CD4-positive, alpha-beta T cell (primary cell): Measurements from ENCODE around the gene COLGALT1. TPM values are rescaled to one million over a fixed set of nuclear protein-coding genes. Genes with fewer than 3 reads are reported as not detected.
"Not testable (repeated sequence)": the region's sequence is repeated elsewhere in the genome, so short reads cannot be mapped to it uniquely, and the experiment has no call there.

Source experiments
- ATAC-seq: fragments of 200-7000 bp; cut with Tn5 transposase; one replicate; pipeline ENCODE4 v1.10.0; 2022; ENCODE audit warnings: mild to moderate bottlenecking; ENCODE audit not compliant: poor library complexity
- CTCF ChIA-PET: fragments of 350-600 bp; sonication (Branson Sonifier 250); formaldehyde crosslinking; loops from one replicate; lab custom pipeline; 2021; ENCODE audit warnings: antibody characterized with exemption, inconsistent platforms; lab: Charles Lee
- POLR2A ChIA-PET: fragments of 350-600 bp; sonication (Branson Sonifier 250); formaldehyde crosslinking; loops from one replicate; lab custom pipeline; 2021; ENCODE audit warnings: antibody characterized with exemption, inconsistent platforms; lab: Charles Lee
- DNase-seq, 14 experiments: peaks; one replicate each; pipeline ENCODE4 v3.0.0-alpha.2; 2013 to 2020; ENCODE audit warnings: mixed read lengths in 2 of 14
- H3K27ac ChIP-seq, 2 donors: one replicate each; pipeline versions ENCODE4 v1.5.1 to v1.7.0; 2013; ENCODE audit warnings: low read length in 2 of 2, low read depth in 1 of 2, mild to moderate bottlenecking in 1 of 2
- H3K27me3 ChIP-seq, 2 experiments: 1 replicate in 1 of 2; 2 replicates in 1 of 2; pipeline versions ENCODE4 v1.6.1 to v1.7.0; 2013; ENCODE audit warnings: low read length in 2 of 2, control low read depth in 1 of 2, mild to moderate bottlenecking in 1 of 2, moderate library complexity in 1 of 2; ENCODE audit not compliant: insufficient read depth in 2 of 2, control insufficient read depth in 1 of 2
- H3K36me3 ChIP-seq: one replicate; pipeline ENCODE4 v1.6.1; 2013; ENCODE audit warnings: low read length, control low read depth; ENCODE audit not compliant: insufficient read depth
- H3K4me1 ChIP-seq: one replicate; pipeline ENCODE4 v1.6.1; 2013; ENCODE audit warnings: low read length, control low read depth; ENCODE audit not compliant: insufficient read depth
- H3K4me3 ChIP-seq: one replicate; pipeline ENCODE4 v1.5.1; 2013; ENCODE audit warnings: mild to moderate bottlenecking, low read length, moderate library complexity
- H3K9me3 ChIP-seq, 2 experiments: 1 replicate in 1 of 2; 2 replicates in 1 of 2; pipeline versions ENCODE4 v1.6.1 to v1.7.0; 2013; ENCODE audit warnings: low read length in 2 of 2, mild to moderate bottlenecking in 2 of 2, control low read depth in 1 of 2, moderate library complexity in 1 of 2; ENCODE audit not compliant: control insufficient read depth in 1 of 2, insufficient read depth in 1 of 2
- H3K27ac Mint-ChIP-seq: one replicate; pipeline ENCODE4 v1.8.0; 2020; ENCODE audit warnings: mixed read lengths
- H3K27me3 Mint-ChIP-seq: one replicate; pipeline ENCODE4 v1.8.0; 2021; ENCODE audit warnings: mixed read lengths
- H3K36me3 Mint-ChIP-seq: one replicate; pipeline ENCODE4 v1.8.0; 2021; ENCODE audit warnings: low read depth, mixed read lengths
- H3K4me1 Mint-ChIP-seq: one replicate; pipeline ENCODE4 v1.8.0; 2021; ENCODE audit warnings: low read depth, mixed read lengths
- H3K4me3 Mint-ChIP-seq: one replicate; pipeline ENCODE4 v1.8.0; 2020; ENCODE audit warnings: mild to moderate bottlenecking, mixed read lengths
- H3K9me3 Mint-ChIP-seq: one replicate; pipeline ENCODE4 v1.8.0; 2020; ENCODE audit warnings: mixed read lengths
- CTCF ChIP-seq: fragments of 200-600 bp; IDR thresholded peaks from one replicate; pipeline ENCODE4 v1.8.0; 2022; ENCODE audit warnings: antibody characterized with exemption, mild to moderate bottlenecking
- intact Hi-C, 2 experiments: fragments of 100-400 bp; cut with DNase I in 1 of 2; cut with micrococcal nuclease in 1 of 2; formaldehyde crosslinking; loops; one replicate each; pipeline versions ENCODE4 v1.15.1 to v1.9.0; 2023 to 2025; cut with DNase I, micrococcal nuclease
- total RNA-seq, 174 experiments: library from RNA in 2 of 174; stranded (reverse) in 2 of 174; gene quantifications; one replicate each; pipeline ENCODE4 v1.2.3 and lab custom pipeline; 2021 to 2026

Gene COLGALT1
- total RNA-seq, 2 experiments from 2014 or later, result 30.3 to 30.6 TPM

GRCh38 chr19:17550076-17550667 is 5.3 kb upstream of the COLGALT1 start:
- H3K27me3 Mint-ChIP-seq, result no peaks in the 10 kb centered on the region
- no peak overlapping the region for H3K4me3 Mint-ChIP-seq
- Histone ChIP-seq H3K36me3 (no peaks in the 10 kb centered on the region), H3K27me3 (no peaks in the 10 kb centered on the region), H3K27ac (no peak overlapping the region), H3K9me3 (no peaks in the 10 kb centered on the region), H3K4me3 (no peak overlapping the region), H3K4me1 (peaks cover 5% of the 10 kb centered on the region)
- no peaks in the 10 kb centered on the region for H3K36me3 Mint-ChIP-seq
- no peak for DNase-seq
- no peak for TF ChIP-seq CTCF
- H3K4me1 Mint-ChIP-seq, result peaks cover 4% of the 10 kb centered on the region
- intact Hi-C loops, result loop anchor here in 1 of 2 experiments (10.0 kb wide), 1 partner anchor 55 kb away; no protein-coding TSS in a partner anchor
- ATAC-seq, result no peak
- no peak overlapping the region for H3K27ac Mint-ChIP-seq
- ChIA-PET CTCF (no interaction called here), POLR2A (no interaction called here)
- no peaks in the 10 kb centered on the region for H3K9me3 Mint-ChIP-seq

GRCh38 chr19:17552735-17553134 is 2.7 kb upstream of the COLGALT1 start:
- not testable (repeated sequence) for H3K27ac ChIP-seq, H3K4me3 Mint-ChIP-seq, H3K9me3 ChIP-seq, H3K36me3 Mint-ChIP-seq, ATAC-seq, H3K27ac Mint-ChIP-seq, H3K27me3 Mint-ChIP-seq, H3K27me3 ChIP-seq, DNase-seq, H3K36me3 ChIP-seq, H3K4me3 ChIP-seq, H3K9me3 Mint-ChIP-seq
- peaks cover 24% of the 10 kb centered on the region for H3K4me1 ChIP-seq
- CTCF ChIA-PET, result interaction anchor here (1.4 kb wide), 1 partner anchor 57 kb away, joined by 7 read pairs; no protein-coding TSS in a partner anchor
- peaks cover 17% of the 10 kb centered on the region for H3K4me1 Mint-ChIP-seq
- POLR2A ChIA-PET, result interaction anchor here (1.3 kb wide), 1 partner anchor 29 kb away, joined by 3 read pairs; no protein-coding TSS in a partner anchor
- intact Hi-C loops, result loop anchor here in 1 of 2 experiments (10.0 kb wide), 1 partner anchor 58 kb away; no protein-coding TSS in a partner anchor

- TF ChIP-seq CTCF, result no peak
- ChIA-PET CTCF (interaction anchor here (0.8 to 1.4 kb wide), 2 partner anchors 10 to 57 kb away, joined by 3 to 7 read pairs; no protein-coding TSS in a partner anchor), POLR2A (interaction anchor here (0.7 to 1.3 kb wide), 4 partner anchors 16 to 327 kb away, joined by 3 to 6 read pairs (median 3); partner anchors contain the start of gene OCEL1)
- H3K9me3 Mint-ChIP-seq, result no peaks in the 10 kb centered on the region
- no peaks in the 10 kb centered on the region for H3K27me3 Mint-ChIP-seq
- DNase-seq (no peak), ATAC-seq (no peak)
- H3K4me3 Mint-ChIP-seq, result no peak overlapping the region
- no peaks in the 10 kb centered on the region for H3K36me3 Mint-ChIP-seq
- intact Hi-C loops, result loop anchor here in 1 of 2 experiments (10.0 kb wide), 1 partner anchor 58 kb away; no protein-coding TSS in a partner anchor
- Histone ChIP-seq H3K27ac (no peak overlapping the region), H3K36me3 (no peaks in the 10 kb centered on the region), H3K4me3 (no peak overlapping the region), H3K27me3 (no peaks in the 10 kb centered on the region), H3K4me1 (peaks cover 24% of the 10 kb centered on the region), H3K9me3 (no peaks in the 10 kb centered on the region)
- H3K27ac Mint-ChIP-seq, result no peak overlapping the region
- H3K4me1 Mint-ChIP-seq, result peaks cover 17% of the 10 kb centered on the region
Observed at GRCh38 chr19:17553256-17553655, 2.2 kb upstream of the COLGALT1 start.
